ENCODE measurements around the gene SPINT2.
"Not testable (repeated sequence)": the region's sequence is repeated elsewhere in the genome, so short reads cannot be mapped to it uniquely, and the experiment has no call there.

SPINT2 gene

GRCh38 chr19:38333245-38333644 is 68.9 kb downstream of the SPINT2 start:
- H3K9me3 ChIP-seq (ENCODE audit: control insufficient read depth in 1 of 2, low read length in 2 of 2): no peaks in the 10 kb centered on the region
- peaks cover 0 to 2% of the 10 kb centered on the region in 2 donors for H3K36me3 ChIP-seq (ENCODE audit: control insufficient read depth in 1 of 2, insufficient read depth in 2 of 2, low read length in 2 of 2)
- H3K27me3 ChIP-seq (ENCODE audit: low read depth, low read length): no peaks in the 10 kb centered on the region
- H3K27ac ChIP-seq (ENCODE audit: low read length): no peak overlapping the region
- no peak overlapping the region for H3K4me3 ChIP-seq (ENCODE audit: low read depth in 1 of 2, low read length in 2 of 2)
- peaks cover 0 to 4% of the 10 kb centered on the region in 2 donors for H3K4me1 ChIP-seq (ENCODE audit: control insufficient read depth in 1 of 2, insufficient read depth in 2 of 2, low read length in 2 of 2)

DNA sequence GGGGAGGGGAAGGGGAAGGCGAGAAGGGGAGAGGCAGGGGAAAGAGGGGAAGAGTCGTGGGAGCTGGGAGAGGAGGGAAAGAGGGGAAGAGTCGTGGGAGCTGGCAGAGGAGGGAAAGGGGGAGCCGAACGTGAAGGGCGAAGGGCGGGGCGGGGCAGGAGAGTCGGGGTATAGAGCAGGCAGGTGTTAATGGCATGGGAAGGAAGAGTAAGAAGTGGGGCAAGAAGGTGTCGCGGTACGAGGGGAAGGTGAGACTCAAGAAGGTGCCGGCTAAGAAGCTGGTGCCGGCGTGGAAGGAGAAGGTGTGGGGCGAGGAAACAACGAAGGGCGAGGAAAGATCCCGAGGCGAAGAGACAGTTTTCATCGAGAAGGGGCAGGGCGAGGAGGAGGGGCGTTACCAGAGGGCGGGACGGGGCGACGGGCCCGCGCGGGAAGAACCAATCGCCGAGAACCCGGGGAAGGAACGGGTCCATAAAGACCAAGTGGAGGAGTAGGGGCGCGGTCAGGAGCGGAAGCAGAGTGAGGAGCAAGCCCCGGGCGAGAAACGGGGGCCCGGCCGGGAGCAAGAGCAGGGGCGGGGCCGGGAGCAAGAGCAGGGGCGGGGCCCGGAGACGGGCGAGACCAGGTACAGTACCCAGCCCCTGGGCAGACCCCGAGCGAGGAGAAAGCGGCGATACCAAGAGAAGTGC is 71.7 kb downstream of the SPINT2 start:
- peak overlapping the region; percentile 76 to 88 for H3K4me3 ChIP-seq (ENCODE audit: low read depth in 1 of 2, low read length in 2 of 2)
- peak overlapping the region; percentile 88 for H3K27ac ChIP-seq (ENCODE audit: low read length)
- no peaks in the 10 kb centered on the region for H3K27me3 ChIP-seq (ENCODE audit: low read depth, low read length)
- H3K36me3 ChIP-seq (ENCODE audit: control insufficient read depth in 1 of 2, insufficient read depth in 2 of 2, low read length in 2 of 2): no peaks in the 10 kb centered on the region
- H3K9me3 ChIP-seq (ENCODE audit: control insufficient read depth in 1 of 2, low read length in 2 of 2): no peaks in the 10 kb centered on the region
- H3K4me1 ChIP-seq (ENCODE audit: control insufficient read depth in 1 of 2, insufficient read depth in 2 of 2, low read length in 2 of 2): peaks cover 0 to 4% of the 10 kb centered on the region in 2 donors

DNA sequence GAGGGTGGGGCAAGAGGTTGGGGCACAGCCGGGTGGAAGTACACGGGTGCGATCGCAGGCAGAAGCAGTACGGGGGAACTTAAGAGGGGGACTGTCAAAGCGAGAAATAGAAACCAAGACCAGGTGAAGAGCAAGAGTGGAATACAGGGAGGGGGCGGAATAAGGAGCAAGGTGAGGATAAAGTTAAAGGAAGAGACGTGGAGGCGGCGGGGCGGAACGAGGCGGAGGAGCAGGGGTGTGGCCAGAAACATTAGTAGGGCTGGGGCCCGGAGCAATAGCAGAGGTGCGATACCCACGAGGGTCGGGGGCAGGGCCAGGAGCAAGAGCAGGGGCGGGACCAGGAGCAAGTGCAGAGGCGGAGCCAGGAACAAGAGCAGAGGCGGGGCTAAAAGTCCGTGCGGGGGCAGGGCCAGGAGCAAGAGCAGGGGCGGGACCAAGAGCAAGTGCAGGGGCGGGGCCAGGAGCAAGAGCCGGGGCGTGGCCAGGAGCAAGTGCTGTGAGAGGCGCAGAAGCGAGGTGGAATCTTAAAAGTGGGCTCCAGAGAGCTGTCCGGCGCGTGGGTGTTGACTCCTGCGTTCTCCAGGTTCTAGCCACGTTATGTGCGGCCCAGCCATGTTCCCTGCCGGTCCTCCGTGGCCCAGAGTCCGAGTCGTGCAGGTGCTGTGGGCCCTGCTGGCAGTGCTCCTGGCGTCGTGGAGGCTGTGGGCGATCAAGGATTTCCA is 72.4 kb downstream of the SPINT2 start:
- peak overlapping the region; percentile 76 to 88 for H3K4me3 ChIP-seq (ENCODE audit: low read depth in 1 of 2, low read length in 2 of 2)
- H3K9me3 ChIP-seq (ENCODE audit: control insufficient read depth in 1 of 2, low read length in 2 of 2): no peaks in the 10 kb centered on the region
- no peaks in the 10 kb centered on the region for H3K27me3 ChIP-seq (ENCODE audit: low read depth, low read length)
- peaks cover 0 to 4% of the 10 kb centered on the region in 2 donors for H3K4me1 ChIP-seq (ENCODE audit: control insufficient read depth in 1 of 2, insufficient read depth in 2 of 2, low read length in 2 of 2)
- no peaks in the 10 kb centered on the region for H3K36me3 ChIP-seq (ENCODE audit: control insufficient read depth in 1 of 2, insufficient read depth in 2 of 2, low read length in 2 of 2)
- peak overlapping the region; percentile 87 for H3K27ac ChIP-seq (ENCODE audit: low read length)

GRCh38 chr19:38337360-38337653 is 72.9 kb downstream of the SPINT2 start:
- Histone ChIP-seq H3K9me3 (ENCODE audit: control insufficient read depth in 1 of 2, low read length in 2 of 2) (no peaks in the 10 kb centered on the region), H3K27ac (ENCODE audit: low read length) (no peak overlapping the region), H3K4me3 (ENCODE audit: low read depth in 1 of 2, low read length in 2 of 2) (peak overlapping the region; percentile 76 to 88), H3K27me3 (ENCODE audit: low read depth, low read length) (no peaks in the 10 kb centered on the region), H3K4me1 (ENCODE audit: control insufficient read depth in 1 of 2, insufficient read depth in 2 of 2, low read length in 2 of 2) (peaks cover 0 to 4% of the 10 kb centered on the region in 2 donors), H3K36me3 (ENCODE audit: control insufficient read depth in 1 of 2, insufficient read depth in 2 of 2, low read length in 2 of 2) (no peaks in the 10 kb centered on the region)

DNA sequence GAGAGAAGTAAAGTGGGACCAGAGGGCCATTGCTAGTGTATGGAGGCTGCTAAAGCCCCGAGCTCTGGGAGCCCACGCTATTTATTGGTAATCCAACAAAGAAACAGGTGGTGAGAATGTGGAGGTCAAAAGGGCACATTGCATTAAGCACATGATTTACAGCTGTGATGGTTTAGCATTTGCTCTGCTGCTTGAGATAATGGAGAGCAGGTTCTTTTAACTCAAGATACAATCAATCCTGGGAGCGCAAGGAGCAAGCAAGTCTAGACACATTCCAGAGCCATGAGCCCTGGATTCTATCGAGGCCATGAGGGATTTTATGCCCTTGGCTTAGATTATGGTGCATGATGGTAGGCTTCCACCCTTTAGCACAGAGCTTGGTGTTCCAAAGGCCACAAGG is 74.6 kb downstream of the SPINT2 start:
- not testable (repeated sequence) for H3K4me3 ChIP-seq (ENCODE audit: low read depth in 1 of 2, low read length in 2 of 2); H3K27ac ChIP-seq (ENCODE audit: low read length); H3K27me3 ChIP-seq (ENCODE audit: low read depth, low read length); H3K4me1 ChIP-seq (ENCODE audit: control insufficient read depth in 1 of 2, insufficient read depth in 2 of 2, low read length in 2 of 2); H3K36me3 ChIP-seq (ENCODE audit: control insufficient read depth in 1 of 2, insufficient read depth in 2 of 2, low read length in 2 of 2); H3K9me3 ChIP-seq (ENCODE audit: control insufficient read depth in 1 of 2, low read length in 2 of 2)

DNA sequence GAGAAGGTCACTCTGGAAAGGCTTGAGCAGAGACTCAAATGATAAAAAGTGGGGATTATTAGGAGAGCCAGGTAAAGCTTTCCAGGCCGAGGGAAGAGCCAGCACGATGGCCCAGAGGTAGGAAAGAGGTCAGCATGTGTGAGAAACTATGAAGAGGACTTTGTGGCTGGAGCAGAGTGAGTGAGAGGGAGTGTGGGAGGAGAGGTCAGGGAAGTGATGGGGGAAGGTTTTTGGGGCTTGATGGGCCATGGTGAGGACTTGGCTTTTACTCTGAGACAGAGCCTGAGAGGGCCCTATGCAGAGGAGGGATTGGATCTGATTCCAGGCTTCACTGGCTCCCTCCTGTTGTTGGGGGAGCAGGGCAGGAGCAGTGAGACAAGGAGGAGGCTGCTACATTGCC is 76.6 kb downstream of the SPINT2 start:
- Histone ChIP-seq H3K36me3 (ENCODE audit: control insufficient read depth in 1 of 2, insufficient read depth in 2 of 2, low read length in 2 of 2) (peaks cover 0 to 4% of the 10 kb centered on the region in 2 donors), H3K9me3 (ENCODE audit: control insufficient read depth in 1 of 2, low read length in 2 of 2) (no peaks in the 10 kb centered on the region), H3K27me3 (ENCODE audit: low read depth, low read length) (no peaks in the 10 kb centered on the region), H3K27ac (ENCODE audit: low read length) (no peak overlapping the region), H3K4me3 (ENCODE audit: low read depth in 1 of 2, low read length in 2 of 2) (no peak overlapping the region), H3K4me1 (ENCODE audit: control insufficient read depth in 1 of 2, insufficient read depth in 2 of 2, low read length in 2 of 2) (peaks cover 0 to 4% of the 10 kb centered on the region in 2 donors)

All from muscle layer of duodenum (tissue), 2 donors.